Measurements from ENCODE around the gene YTHDC2. TPM values are rescaled to one million over a fixed set of nuclear protein-coding genes. Genes with fewer than 3 reads are reported as not detected.

The YTHDC2 gene
- total RNA-seq, 1 experiment from 2014 or later: 24.6 TPM

GRCh38 chr5:113495422-113495841 is 18.1 kb upstream of the YTHDC2 start:
- Mint-ChIP-seq H3K36me3 (ENCODE audit: insufficient read depth, unreplicated experiment) (no peaks in the 10 kb centered on the region), H3K27ac (ENCODE audit: low read depth, unreplicated experiment) (no peak overlapping the region), H3K9me3 (ENCODE audit: unreplicated experiment) (peaks cover 7% of the 10 kb centered on the region), H3K4me1 (ENCODE audit: insufficient read depth, unreplicated experiment) (peaks cover 16% of the 10 kb centered on the region), H3K4me3 (ENCODE audit: unreplicated experiment) (no peak overlapping the region), H3K27me3 (ENCODE audit: insufficient read depth, unreplicated experiment) (no peaks in the 10 kb centered on the region)
- DNase-seq (ENCODE audit: unreplicated experiment): peak; percentile 38
- no peak for TF ChIP-seq CTCF (IDR thresholded peaks at IDR 0.05; ENCODE audit: unreplicated experiment)
- ChIA-PET POLR2A (interaction anchor here (0.8 to 1.5 kb wide), 4 partner anchors 11 to 165 kb away, joined by 3 to 5 read pairs (median 4); partner anchors contain the start of gene YTHDC2), CTCF (interaction anchor here (0.8 to 1.9 kb wide), 4 partner anchors 11 to 293 kb away, joined by 3 to 4 read pairs (median 4); no protein-coding TSS in a partner anchor)
- BruUV-seq (replicated peaks): no TSS peak
- intact Hi-C loops (cut with micrococcal nuclease): no loop called here

- no peaks in the 10 kb centered on the region for H3K27me3 Mint-ChIP-seq (ENCODE audit: insufficient read depth, unreplicated experiment)
- H3K9me3 Mint-ChIP-seq (ENCODE audit: unreplicated experiment): peaks cover 10% of the 10 kb centered on the region
- H3K4me1 Mint-ChIP-seq (ENCODE audit: insufficient read depth, unreplicated experiment): peaks cover 7% of the 10 kb centered on the region
- BruUV-seq (replicated peaks): no TSS peak
- TF ChIP-seq CTCF (IDR thresholded peaks at IDR 0.05; ENCODE audit: unreplicated experiment): no peak
- POLR2A ChIA-PET: no interaction called here
- no peak overlapping the region for H3K4me3 Mint-ChIP-seq (ENCODE audit: unreplicated experiment)
- no peak for DNase-seq (ENCODE audit: unreplicated experiment)
- CTCF ChIA-PET: interaction anchor here (1.0 to 2.8 kb wide), 6 partner anchors 8 to 526 kb away, joined by 3 to 11 read pairs (median 6); partner anchors contain the start of genes DCP2 and YTHDC2
- intact Hi-C loops (cut with micrococcal nuclease): no loop called here
- H3K27ac Mint-ChIP-seq (ENCODE audit: low read depth, unreplicated experiment): no peak overlapping the region
- H3K36me3 Mint-ChIP-seq (ENCODE audit: insufficient read depth, unreplicated experiment): no peaks in the 10 kb centered on the region
These were observed 11.4 kb upstream of the YTHDC2 start for GRCh38 chr5:113502073-113502472.

GRCh38 chr5:113503146-113503545 is 10.3 kb upstream of the YTHDC2 start:
- peaks cover 11% of the 10 kb centered on the region for H3K4me1 Mint-ChIP-seq (ENCODE audit: insufficient read depth, unreplicated experiment)
- POLR2A ChIA-PET: interaction anchor here (1.2 kb wide), 1 partner anchor 124 kb away, joined by 3 read pairs; no protein-coding TSS in a partner anchor
- CTCF ChIA-PET: interaction anchor here (0.5 to 2.8 kb wide), 10 partner anchors 9 to 507 kb away, joined by 3 to 11 read pairs (median 3); partner anchors contain the start of gene YTHDC2
- H3K9me3 Mint-ChIP-seq (ENCODE audit: unreplicated experiment): peaks cover 10% of the 10 kb centered on the region
- TF ChIP-seq CTCF (IDR thresholded peaks at IDR 0.05; ENCODE audit: unreplicated experiment): no peak
- H3K4me3 Mint-ChIP-seq (ENCODE audit: unreplicated experiment): no peak overlapping the region
- no peak for DNase-seq (ENCODE audit: unreplicated experiment)
- no peaks in the 10 kb centered on the region for H3K36me3 Mint-ChIP-seq (ENCODE audit: insufficient read depth, unreplicated experiment)
- H3K27ac Mint-ChIP-seq (ENCODE audit: low read depth, unreplicated experiment): no peak overlapping the region
- no peaks in the 10 kb centered on the region for H3K27me3 Mint-ChIP-seq (ENCODE audit: insufficient read depth, unreplicated experiment)
- BruUV-seq (replicated peaks): no TSS peak
- intact Hi-C loops (cut with micrococcal nuclease): no loop called here

GRCh38 chr5:113505181-113505580 is 8.3 kb upstream of the YTHDC2 start:
- intact Hi-C loops (cut with micrococcal nuclease): loop anchor here (2.0 kb wide), 1 partner anchor 16 kb away; the partner anchor contains the start of gene MCC
- peak; percentile 33 for DNase-seq (ENCODE audit: unreplicated experiment)
- no peak for TF ChIP-seq CTCF (IDR thresholded peaks at IDR 0.05; ENCODE audit: unreplicated experiment)
- H3K36me3 Mint-ChIP-seq (ENCODE audit: insufficient read depth, unreplicated experiment): no peaks in the 10 kb centered on the region
- peaks cover 14% of the 10 kb centered on the region for H3K4me1 Mint-ChIP-seq (ENCODE audit: insufficient read depth, unreplicated experiment)
- no TSS peak for BruUV-seq (replicated peaks)
- H3K27ac Mint-ChIP-seq (ENCODE audit: low read depth, unreplicated experiment): no peak overlapping the region
- H3K27me3 Mint-ChIP-seq (ENCODE audit: insufficient read depth, unreplicated experiment): no peaks in the 10 kb centered on the region
- POLR2A ChIA-PET: interaction anchor here (0.8 to 1.2 kb wide), 2 partner anchors 15 to 18 kb away, joined by 3 to 5 read pairs; no protein-coding TSS in a partner anchor
- peaks cover 6% of the 10 kb centered on the region for H3K9me3 Mint-ChIP-seq (ENCODE audit: unreplicated experiment)
- no peak overlapping the region for H3K4me3 Mint-ChIP-seq (ENCODE audit: unreplicated experiment)
- CTCF ChIA-PET: interaction anchor here (0.6 to 2.8 kb wide), 5 partner anchors 126 to 510 kb away, joined by 3 to 13 read pairs (median 4); no protein-coding TSS in a partner anchor
